Activated CD8-positive, alpha-beta memory T cell treated with anti-CD3 and anti-CD28 coated beads for 4 hours (primary cell): Measurements from ENCODE around the gene PRKAR2B.

Experiments used
- DNase-seq, 2 donors: peaks; one replicate each; pipeline ENCODE4 v3.0.0-alpha.2; 2020; ENCODE audit warnings: low read depth in 2 of 2

PRKAR2B gene

GRCh38 chr7:107185716-107186115, 141.2 kb downstream of the PRKAR2B start:
- DNase-seq = no peak

GRCh38 chr7:107186240-107186639, 141.7 kb downstream of the PRKAR2B start:
- DNase-seq = no peak

DNA sequence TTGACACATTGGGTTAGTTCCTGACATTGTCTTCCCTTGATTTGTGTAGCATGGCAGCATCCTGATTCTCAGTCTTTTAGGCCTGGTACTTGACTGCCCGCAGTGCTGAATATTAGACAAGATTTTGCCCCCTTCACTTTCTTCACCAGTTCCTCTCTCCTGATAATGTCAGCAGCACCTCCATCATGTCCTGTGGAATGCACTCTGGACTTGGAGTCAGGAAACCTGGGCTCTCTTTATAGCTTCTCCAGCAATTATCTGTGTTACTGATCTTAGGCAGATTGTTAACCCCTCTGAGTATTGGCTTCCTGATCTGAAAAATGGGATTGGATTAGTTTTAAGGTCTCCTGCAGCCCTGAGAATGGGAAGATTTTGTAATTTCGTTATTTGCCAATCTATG, 143.3 kb downstream of the PRKAR2B start:
- DNase-seq = no peak

DNA sequence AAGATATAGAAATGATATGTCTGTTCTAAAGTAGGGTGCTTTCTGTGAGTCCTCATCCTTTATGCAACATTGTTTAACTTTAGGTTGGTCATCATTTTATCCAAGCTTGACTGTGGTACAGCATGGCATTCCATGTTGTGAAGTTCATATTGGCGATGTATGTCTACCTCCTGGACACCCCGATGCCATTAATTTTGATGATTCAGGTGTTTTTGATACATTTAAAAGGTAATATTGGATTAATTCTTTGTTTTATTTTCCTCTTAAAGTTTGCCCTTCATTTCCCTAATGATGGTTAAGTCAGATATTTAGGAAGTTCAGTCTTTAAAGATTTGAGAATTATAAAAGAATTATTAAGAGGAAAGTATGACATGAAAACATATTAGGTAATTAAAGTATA, 145.6 kb downstream of the PRKAR2B start:
- DNase-seq = no peak

- DNase-seq = no peak
Measured at GRCh38 chr7:107194052-107194451, 149.5 kb downstream of the PRKAR2B start.

DNA sequence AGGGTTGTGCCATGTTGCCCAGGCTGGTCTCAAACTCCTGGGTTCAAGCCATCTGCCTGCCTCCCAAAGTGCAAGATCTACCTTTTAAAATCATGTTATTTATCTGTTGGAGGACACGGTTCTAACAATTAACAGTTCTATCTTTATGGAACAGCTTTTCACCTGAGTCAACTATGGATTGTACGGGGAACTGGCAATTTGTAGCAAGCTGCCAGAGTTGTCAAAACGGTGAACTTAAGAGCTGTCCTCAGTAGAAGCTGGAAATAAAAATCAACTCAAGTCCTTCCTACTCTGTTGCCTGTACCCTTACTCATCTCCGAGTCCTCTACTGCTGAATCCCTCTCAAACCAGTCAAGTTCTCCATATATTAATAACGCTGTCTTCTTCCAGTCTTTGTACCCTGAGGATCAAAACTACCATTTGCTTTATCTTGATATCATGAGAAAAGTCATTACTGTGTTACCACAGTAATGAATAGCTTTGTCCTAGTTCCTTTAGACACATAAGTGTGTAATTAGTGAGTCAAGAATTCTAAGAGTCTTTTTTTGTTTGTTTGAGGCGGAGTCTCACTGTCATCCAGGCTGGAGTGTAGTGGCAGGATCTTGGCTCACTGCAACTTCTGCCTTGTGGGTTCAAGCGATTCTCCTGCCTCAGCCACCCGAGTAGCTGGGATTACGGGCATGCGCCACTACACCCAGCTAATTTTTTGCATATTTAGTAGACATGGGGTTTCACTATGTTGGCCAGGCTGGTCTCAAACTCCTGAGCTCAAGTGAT, 152.5 kb downstream of the PRKAR2B start:
- no peak for DNase-seq

DNA sequence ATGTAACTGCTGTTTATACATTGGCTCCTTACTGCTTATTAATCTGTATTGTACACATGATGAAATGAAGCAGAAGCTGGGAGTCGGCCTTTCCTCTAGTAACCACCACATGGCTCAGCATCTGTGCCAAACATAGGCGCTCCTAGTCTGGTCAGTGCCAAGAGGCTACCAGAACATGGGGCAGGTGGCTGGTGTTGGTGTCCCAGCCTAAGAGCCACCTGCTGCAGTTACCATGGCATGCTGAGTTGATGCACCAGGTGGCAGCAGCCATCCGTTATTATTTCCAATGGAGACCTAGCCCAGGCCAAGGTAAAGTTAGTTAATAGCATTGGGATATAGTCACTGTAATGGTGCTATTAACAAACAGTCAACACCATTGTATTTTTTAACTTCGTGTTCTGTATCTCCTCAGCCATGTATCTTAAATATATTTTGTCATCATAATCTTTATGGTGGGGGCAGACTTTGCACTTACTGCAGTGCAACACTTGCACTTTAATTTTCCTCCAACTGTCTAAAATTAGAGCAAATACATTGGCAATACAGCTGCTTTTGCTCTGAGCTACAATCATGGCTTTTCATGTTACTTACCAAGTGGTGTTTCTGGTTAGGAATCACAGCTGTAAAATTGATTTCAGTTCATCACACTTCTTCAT, 157.4 kb downstream of the PRKAR2B start:
- DNase-seq = no peak

DNA sequence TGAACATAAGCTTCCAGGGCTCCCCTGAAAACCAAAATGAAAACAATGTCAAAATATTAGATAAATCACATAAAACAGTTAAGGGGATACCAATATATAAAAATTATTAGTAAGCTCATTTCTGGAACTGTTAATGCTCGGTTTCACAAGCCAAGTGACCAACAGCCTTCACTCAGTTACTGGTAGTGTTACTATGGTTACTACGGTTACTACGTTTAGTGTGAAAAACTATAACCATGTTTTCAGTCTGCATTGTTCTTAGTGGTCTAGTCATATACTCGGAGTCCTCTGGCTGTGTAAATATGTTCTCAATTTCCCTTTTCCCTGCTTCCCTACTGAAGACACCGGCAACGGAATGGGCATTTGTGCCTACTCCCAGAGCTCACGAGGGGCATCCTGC, 159.1 kb downstream of the PRKAR2B start:
- no peak for DNase-seq

DNA sequence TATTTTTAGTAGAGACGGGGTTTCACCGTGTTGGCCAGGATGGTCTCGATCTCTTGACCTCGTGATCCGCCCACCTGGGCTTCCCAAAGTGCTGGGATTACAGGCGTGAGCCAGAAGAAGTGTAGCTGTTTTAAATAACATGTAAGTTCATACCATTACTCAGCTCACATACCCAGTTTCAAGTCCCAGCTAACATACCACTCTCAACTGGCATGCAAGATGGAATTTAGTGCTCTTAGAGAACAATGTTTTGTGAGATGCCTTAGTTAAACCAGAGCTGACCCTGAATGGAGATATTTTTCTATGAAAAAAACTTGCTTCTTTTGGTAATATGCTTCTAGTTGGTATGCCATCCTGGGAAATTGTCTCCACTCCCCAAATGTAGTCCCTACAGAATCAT, 161.6 kb downstream of the PRKAR2B start:
- no peak for DNase-seq

DNA sequence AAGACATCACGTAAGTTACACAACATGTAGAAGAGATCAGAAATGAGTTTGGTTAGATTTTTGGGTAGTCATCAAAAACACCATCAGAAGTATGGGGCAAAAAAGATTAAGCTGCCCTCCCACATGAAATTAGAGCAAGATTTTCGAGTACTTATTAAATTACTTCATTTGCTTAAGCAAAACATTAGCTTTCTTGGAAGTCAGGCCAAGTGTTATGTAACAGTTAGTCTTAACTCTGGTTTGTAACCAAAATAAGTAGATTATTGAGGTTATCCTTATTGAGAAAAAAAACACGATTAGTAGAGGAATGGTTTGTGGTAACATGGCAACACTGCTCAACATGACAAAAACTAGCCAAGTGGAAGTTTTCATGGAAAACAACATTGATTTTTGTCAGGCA, 162.2 kb downstream of the PRKAR2B start:
- no peak for DNase-seq

DNA sequence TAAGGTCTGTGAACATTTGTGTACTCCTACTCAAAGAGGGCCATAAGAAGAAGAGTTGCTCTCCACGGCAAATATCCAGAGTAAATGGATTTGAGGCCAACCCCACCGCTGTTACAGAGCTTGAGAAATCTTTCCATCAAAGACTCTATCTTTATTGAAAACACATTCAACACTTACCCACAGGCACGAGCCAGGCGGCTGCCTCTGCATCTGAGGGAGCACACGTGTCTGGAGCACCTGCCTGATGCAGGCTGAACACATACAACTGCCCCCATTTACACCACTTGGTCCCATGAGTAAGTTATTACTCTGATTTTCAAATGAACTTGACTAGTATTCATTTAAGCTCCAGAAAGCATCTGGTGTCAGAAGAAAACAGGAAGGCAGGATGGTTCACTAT, 163.0 kb downstream of the PRKAR2B start:
- DNase-seq = no peak

DNA sequence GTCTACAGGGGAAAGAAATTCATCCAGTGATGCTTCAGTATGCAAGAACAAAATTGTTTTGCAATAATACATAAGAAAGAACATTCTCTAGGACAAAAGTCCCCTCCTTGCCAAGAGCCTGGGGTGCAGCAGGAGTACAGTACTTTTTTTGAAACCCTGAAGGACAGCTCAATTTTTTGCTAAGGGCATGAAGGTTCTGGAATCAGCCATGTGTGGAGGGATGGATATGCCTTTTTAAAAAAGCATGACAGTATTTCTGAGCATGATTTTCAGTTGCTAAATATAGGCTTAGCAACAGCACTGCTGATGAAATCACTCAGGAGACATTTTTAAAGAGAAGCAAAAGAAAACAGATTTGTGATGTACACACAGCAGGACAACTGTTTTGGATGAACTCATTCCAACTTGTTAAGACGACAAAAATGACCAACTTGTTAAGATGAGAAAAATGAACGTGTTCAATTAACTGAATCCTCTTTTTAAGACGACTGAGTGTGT, 163.6 kb downstream of the PRKAR2B start:
- DNase-seq = no peak

GRCh38 chr7:107208563-107208962, 164.1 kb downstream of the PRKAR2B start:
- no peak for DNase-seq

DNA sequence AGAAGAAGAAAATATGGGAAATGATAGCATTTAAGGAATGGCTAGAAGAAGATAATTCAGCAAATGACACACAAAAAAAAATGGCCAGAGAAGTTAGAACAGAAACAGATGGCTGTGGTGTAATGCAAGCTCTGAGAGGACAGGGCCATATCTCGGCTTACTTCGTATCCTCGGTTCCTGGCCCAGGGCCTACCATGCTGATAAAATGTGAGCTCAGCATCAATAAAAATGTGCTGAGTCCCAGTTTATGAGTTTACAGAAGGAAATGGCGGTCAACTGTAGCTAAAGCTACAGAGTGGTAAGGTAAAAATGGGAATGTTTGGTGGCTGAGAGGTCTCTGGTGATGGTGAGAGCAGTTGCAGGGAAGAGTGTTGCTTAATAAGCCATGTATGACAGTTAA, 165.1 kb downstream of the PRKAR2B start:
- no peak for DNase-seq

GRCh38 chr7:107210400-107210799, 165.9 kb downstream of the PRKAR2B start:
- no peak for DNase-seq
